Ammon's horn (tissue), 1 donor: Measurements from ENCODE around the gene ACTL7A.
"Not testable (repeated sequence)": the region's sequence is repeated elsewhere in the genome, so short reads cannot be mapped to it uniquely, and the experiment has no call there.

Experiments used
- DNase-seq: peaks from one replicate; pipeline ENCODE4 v3.0.0-alpha.2; 2016; ENCODE audit warnings: low spot score

ACTL7A gene, protein sequence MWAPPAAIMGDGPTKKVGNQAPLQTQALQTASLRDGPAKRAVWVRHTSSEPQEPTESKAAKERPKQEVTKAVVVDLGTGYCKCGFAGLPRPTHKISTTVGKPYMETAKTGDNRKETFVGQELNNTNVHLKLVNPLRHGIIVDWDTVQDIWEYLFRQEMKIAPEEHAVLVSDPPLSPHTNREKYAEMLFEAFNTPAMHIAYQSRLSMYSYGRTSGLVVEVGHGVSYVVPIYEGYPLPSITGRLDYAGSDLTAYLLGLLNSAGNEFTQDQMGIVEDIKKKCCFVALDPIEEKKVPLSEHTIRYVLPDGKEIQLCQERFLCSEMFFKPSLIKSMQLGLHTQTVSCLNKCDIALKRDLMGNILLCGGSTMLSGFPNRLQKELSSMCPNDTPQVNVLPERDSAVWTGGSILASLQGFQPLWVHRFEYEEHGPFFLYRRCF

DNA sequence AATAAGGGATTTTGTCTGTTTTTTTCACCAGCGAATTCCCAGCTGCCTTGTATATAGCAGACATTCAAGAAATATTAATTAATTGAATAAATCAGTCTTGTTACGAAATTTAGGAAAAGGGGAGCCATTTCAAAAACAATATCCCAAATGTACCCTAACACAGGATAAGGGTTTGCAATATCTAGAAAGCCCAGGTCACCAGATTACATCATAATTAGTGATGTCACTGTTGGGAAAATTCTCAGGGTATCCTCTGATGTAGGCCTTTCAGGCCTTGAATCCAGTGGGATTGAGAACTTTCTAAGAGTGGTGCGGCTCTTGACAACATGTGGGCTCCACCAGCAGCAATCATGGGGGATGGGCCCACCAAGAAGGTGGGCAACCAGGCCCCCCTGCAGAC, at the start of gene ACTL7A:
Gene ACTL7A (plus strand): TSS at position 270 of the 400 bp plus-strand sequence. CDS start 57 bp downstream, at position 327.
- DNase-seq, result no peak

DNA sequence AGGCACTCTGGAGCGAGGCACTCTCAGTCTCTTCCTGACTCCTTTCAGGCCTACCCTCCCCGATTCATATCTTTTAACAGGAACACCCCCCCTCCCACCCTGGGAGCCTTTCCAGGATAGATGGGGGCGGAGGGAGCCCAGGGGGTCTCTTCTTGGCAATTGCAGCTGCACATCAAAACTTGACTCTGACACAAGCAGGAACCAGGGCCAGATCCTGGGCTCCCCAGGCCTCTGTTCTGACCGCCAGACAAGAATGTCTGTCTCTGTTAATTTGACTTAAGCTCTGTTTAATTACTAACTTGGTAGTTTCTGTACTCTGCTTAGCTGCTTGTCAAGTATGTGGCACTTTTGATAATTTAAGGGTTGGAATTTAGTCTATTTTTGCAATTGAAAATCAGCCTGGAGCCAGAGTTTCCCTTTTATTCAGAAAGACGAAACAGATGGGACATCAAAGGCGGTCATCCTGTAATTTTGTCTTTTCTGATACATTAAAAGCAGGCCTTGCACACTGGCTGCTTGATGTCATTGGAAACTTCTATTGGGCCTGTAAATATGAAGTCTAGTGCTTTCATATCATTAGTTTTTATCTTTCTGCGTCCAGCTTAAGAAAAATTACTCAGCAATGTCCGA, 49.6 kb upstream of the ACTL7A start:
- no peak for DNase-seq

DNA sequence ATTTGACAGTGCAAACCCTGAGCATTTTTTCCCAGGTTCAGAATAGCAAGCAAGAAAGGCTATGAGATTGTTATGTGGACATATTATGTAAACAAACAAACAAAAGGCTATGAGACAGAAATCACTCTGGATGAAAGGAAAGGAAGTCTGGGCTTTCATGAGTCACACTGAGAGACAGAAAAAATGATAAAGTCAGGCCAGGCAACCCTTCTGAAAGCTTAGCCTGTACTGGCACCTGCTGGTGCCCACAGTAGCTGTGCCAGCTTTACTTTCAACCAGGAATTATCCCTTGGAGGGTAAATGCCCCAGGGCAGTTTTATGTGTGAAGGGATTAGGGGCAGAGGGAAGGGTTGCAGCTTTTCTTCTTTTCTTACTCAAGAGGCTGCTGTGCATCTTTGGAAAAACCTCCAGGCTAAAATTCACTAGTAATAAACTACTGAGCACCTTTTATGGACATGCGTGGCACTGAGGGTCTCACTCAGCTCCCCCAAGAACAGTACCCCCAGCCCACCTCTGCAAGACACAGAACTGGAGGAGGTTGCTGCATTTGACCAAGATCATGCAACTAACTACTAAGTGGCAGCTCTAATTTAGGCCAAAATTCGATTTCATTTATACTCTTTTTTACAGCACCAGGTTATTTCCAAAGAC, 48.0 kb upstream of the ACTL7A start:
- DNase-seq, result peak; percentile 62

DNA sequence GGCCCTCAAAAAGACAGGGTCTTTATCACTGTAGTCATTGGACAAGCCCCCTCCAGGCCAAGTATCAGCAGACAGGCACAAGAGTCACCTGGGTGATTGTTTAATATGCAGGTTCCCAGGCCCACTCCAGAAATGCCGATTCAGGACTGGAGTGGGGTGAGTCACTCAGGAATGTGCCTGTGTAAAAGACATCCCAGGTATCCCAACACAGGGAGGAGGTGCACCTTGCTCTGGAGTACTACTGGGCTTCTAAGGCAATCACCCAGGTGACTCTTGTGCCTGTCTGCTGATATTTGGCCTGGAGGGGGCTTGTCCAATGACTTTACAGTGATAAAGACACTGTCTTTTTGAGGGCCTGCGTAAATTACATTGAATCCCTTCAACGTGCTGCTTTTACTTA, 46.9 kb upstream of the ACTL7A start:
- DNase-seq, result no peak

DNA sequence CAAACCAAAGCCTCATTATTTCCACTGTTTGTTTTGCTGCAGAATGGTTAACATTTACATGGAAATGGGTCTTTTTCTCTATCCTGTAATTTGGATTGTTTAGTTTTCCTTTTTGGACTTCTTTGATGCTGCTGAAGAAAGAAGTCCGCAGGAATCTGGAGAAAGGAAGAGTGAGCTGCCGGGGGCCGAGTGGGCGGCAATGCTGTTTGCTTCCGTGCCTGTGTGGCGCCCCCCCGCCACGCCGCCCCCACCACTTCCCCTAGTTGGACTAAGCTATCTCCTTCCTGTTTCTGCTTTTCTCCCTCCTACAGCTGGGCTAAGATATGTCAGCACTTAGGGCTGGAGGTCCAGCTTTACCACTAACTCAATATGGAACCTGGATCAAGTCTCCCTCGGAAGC, 46.0 kb upstream of the ACTL7A start:
- DNase-seq, result peak; percentile 36

DNA sequence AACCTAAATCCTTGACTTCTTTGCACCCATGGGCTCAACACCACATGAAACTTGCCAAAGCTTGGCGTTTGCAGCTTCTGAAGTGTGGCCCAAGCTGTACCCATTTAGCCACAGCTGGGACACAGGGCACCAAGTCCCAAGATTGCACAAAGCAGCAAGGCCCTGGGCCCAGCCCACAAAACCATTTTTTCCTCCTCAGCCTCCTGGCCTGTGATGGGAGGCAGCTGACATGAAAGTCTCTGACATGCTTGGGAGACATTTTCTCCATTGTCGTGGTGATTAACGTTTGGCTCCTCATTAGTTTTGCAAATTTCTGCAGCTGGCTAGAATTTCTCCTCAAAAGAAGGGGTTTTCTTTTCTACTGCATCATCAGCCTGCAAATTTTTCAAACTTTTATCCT, 38.2 kb upstream of the ACTL7A start:
- no peak for DNase-seq

DNA sequence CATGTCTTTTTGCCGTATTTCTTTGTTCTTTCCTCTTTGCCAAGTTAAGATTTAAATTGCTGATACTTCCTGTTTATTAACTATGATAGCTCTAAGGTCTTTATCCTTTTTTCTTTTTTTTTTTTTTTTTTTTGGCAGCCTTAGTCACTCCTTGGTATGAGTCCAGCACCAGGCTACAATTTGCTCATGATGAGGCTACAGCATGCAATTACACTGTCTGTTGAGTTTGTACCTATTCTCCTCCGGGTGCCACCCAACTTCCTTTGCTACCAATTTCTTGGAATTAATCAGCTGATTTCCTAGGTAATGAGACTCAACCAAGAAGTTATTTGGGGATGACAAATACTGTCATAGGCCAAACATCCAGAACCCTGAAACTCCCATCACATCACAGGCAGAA, 31.8 kb upstream of the ACTL7A start:
- DNase-seq, result no peak

DNA sequence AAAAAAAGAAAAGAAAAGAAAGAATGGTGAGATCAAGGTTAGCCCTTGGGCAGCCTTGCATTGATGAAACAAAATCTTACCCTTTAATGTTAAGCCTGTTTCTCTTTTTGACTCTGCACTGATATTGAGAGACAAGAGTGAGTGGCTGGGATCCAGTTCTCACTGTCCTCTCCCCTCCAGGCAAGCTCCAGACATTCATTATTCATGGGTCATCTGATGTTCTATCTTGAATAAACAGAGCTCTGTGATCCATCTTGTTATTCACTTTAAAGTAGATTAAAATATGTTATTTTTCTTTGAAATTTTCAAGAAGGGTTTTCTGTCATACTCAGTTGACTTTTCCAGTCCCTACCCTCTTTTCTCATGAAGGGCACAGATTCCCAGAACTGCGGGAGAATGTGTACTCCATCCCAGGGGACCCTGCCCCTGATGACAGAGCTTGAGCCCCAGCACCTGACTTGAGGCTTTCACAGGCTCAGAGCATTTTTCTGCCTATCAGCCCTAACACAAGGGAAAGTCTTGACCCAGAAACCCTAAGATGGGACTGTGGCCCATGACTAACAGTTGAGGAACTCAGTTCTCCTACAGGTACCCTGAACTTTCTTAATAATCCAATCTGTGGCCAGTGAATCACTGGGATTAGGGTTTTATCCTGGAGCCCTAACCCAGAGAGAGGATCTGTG, 30.4 kb upstream of the ACTL7A start:
- DNase-seq, result no peak

DNA sequence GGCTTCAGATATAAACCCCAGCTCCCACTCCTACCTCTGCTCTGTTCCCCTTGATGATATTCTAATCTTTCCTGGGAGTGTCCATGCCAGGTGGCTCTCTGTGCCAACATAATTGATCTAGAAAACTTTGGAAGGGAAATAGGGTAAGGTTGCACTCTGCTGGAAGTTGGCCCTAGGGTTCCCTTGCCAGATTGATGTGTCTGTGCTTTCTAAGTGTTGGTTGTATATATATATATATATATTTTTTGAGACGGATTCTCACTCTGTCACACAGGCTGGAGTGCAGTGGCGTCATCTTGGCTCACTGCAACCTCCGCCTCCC, 29.9 kb upstream of the ACTL7A start:
- no peak for DNase-seq

DNA sequence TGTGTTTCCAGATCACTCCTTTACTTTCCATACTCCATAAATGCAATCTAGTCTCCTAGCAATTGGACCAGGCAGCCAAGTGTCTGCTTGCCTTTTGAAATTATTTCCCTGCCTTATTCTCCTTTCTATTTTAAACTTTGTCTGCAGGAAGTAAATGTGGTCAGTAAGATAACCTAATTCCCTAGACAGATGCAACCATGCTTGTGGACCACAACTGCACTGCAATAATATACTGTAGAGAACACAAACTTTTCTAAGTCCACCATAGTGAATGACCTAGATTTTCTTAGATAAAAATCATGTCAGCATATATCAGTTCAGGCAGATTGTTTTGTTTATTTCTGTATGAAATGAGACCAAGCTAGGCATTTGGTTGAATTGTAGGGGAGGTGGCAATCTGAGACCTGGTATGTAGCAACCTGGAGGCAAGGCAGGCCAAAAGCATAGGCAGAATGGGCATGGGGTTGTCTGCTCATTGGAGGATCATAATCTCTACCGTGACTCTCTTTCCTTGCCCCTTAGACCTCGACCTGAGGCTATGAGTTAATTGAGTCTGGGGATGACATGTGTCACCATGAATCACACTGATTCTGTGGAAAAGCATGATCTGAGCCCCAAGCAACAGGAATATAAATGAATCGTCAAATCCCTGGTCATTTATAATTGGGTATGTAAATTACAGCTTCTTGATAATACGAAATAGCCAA, 27.0 kb upstream of the ACTL7A start:
- DNase-seq, result no peak

DNA sequence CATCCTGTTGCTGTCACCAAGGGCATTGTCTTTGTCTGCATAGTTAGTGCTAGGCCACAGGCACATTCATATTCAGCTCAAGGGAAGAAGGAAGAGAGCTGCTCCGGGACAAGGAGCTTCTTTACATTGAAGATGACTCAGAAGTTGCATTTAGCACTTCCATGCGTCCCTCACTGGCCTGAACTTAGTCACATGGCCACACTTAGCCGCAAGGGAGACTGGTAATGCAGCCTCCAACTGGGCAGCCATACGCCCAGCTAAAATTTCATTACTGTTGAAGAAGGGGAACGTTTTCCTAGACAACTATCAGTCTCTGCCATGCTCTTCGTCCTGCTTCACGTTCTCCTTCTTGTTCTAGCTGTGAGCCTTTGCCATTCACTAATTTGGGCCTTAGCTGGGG, 26.2 kb upstream of the ACTL7A start:
- DNase-seq, result no peak

DNA sequence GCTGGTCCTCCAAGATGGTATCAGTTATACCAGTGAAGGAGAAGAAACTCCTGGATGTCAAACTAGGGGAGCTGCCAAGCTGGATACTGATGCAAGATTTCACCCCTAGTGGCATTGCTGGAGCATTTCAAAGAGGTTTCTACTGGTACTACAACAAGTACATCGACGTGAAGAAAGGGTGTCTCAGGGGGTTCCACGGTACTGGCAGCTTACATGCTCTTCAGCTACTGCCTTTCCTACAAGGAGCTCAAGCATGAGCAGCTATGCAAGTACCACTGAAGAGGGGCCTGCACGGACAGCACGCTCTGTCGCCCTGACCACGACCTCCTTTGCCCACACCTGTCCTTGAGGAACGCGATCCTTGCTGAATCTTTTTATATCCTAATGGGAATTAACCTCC, 25.7 kb upstream of the ACTL7A start:
- no peak for DNase-seq

DNA sequence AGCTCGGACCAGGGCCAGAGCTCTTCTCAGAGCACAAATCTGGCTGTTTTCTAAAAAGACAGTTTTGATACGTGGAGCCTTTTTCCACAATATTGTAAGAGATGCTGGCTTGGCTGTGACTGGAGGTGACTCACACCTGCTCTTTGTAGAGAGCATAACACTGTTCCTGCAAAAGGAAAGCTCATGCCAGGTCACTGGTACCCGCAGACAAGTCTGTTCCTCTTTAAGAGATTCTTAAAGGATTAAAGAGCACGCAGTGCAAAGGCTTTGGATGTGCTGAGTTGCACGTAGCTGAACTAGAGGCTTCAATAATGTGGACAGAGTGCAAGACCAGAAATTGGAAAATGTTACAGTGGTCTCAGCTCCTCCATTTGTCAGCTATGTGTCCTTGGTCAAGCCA, 25.3 kb upstream of the ACTL7A start:
- DNase-seq, result no peak

DNA sequence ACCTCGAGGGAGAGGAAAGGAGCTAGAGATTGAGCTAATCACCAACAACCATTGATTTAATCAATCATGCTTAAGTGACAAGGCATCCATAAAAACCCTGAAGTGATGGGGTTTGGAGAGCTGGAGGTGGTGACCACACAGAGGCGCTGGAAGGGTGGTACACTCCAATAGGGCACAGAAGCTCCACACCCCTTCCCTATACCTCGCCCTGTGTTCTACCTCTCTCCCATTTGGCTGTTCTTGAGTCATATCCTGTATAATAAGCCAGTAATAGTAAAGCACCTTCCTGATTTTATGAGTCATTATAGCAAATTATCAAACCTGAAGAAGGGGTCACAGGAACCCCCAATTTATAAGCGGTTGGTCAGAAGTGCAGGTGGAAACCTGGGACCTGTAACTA, 24.5 kb upstream of the ACTL7A start:
- no peak for DNase-seq

DNA sequence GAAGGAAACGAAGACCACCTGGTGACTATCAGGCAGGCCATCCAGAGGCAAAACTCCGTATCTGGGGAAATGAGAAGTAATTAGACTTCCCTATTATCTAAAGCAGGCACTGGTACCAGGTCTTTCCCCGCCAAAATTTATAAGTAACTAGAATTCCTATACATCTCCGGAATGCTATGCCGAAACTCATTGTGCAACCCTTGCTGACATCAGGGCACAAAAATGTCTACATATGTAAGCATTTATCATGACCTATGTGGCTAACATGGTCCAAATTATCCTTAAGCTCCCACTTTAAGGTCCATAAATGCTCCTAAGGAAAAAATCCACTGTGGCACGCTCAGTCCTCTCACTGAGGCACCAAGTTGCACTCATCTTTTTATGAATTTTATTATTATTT, 24.0 kb upstream of the ACTL7A start:
- DNase-seq, result no peak

DNA sequence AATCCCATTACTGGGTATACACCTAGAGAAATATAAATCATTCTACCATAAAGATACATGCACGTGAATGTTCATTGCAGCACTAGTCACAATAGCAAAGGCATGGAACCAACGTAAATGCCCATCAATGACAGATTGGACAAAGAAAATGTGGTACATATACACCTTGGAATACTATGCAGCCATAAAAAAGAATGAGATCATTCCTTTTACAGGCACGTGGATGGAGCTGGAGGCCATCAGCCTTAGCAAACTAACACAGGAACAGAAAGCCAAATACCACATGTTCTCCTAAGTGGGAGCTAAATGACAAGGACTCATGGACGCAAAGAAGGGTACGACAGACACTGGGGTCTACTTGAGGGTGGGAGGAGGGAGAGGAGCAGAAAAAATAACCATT, 22.5 kb upstream of the ACTL7A start:
- not testable (repeated sequence) for DNase-seq

DNA sequence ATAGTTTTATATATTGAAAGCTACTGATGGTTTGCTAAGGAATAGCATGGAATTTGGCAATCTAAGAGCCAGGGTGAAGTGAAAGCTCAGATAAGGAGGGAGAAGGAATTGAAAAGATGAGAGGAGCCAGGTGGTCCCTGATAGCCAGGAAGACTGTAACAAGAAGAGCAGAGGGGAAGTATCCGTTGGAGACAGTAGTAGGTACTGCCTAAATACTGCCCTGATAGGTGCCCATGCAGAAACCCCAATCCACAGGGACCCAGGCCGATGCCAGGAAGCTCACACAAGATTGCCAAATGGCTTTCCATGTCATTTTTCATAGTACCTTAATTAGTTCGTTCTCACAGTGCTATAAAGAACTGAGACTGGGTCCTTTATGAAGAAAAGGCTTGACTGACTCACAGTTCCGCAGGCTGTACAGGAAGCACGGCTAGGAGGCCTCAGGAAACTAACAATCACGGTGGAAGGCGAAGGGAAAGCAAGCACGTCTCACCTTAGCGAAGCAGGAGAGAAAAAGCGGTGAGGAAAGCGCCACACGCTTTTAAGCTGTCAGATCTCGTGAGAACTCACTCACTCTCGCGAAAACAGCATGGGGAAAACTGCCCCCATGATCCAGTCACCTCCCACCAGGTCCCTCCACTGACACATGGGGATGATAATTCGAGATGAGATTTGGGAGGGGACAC, 19.3 kb upstream of the ACTL7A start:
- no peak for DNase-seq

DNA sequence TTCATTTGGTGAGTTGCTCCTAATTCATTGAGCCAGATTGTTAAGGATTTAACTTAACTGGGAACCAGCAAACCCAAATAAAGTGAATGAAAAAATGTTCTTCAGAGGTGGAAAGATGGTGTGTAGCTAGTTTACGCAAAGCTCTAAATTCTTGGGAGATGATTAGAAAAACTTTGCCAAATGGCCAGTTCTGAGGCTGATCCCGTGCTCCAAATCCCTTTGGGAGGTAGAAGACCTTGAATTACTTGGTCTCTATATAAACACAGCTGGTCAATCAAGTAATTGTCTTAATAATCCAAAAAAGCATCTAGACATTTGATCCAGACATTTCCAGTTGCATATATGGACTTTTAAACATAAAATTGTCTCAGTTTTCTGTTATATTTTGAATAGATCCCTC, 17.7 kb upstream of the ACTL7A start:
- DNase-seq, result no peak

DNA sequence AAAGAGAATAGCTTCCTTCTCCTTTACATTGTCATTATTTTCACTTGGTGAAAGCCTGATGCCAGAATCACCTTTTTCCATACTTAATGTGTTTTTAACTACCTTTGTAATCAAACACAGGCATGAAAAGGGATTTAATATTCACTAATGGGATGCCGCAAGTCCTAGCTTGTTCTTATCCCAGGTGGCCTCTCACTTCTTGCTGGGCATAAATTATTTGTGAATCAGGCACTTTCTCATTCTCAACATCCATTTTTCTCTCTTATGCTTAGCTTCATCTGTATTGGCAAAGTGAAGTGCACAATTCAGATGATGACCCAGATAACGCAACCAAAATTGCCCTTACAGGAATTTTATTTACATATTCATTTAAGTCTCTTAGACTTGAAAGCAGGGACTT, 17.2 kb upstream of the ACTL7A start:
- DNase-seq, result no peak

DNA sequence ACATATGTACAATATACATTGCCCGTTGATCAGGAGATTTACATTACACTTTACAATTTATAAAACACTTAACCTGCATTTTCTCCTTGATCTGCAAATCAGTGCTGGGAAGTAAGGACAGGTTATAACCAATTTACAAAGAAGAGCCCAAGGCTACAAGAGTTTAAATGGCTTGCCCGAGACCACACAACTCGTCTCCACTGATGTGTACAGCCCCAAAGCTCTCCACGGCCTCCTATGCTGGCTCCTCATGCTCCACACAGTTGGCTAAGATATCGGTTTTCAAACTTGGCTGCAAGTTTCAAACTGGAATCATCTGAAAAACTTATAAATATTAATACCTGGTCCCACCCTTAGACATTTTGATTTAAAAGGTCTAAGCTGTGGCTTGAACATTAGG, 16.6 kb upstream of the ACTL7A start:
- DNase-seq, result no peak

DNA sequence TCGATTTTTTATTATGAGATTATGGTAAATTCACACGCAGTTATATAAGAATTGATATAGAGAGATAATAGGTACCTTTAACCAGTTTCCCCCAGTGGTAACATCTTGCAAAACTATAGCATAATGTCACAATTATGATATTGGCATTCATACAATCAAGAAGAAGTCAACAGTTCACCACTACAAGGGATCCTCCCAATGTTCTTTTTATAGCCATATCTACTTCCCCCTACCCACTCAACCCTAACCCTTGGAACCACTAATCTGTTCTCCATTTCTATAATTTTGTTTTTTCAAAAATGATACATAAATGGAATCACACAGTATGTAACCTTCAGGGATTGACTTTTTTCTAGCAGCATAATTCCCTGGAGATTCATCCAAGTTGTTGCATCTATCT, 16.1 kb upstream of the ACTL7A start:
- DNase-seq, result no peak

DNA sequence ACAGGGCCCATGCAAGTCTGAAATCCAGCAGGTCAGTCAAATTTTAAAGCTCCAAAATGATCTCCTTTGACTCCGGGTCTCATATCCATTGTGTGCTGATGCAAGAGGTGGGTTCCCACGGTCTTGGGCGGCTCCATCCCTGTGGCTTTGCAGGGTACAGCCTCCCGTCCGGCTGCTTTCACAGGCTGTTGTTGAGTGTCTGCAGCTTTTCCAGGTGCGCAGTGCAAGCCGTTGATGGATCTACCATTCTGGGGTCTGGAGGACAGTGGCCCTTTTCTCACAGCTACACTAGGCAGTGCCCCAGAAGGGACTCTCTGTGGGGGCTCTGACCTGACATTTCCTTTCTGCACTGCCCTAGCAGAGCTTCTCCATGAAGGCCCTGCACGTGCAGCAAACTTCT, 13.8 kb upstream of the ACTL7A start:
- not testable (repeated sequence) for DNase-seq
